Measurements from ENCODE around the gene HIVEP3. TPM values are rescaled to one million over a fixed set of nuclear protein-coding genes. Genes with fewer than 3 reads are reported as not detected.

HIVEP3 gene
- total RNA-seq, 4 donors from 2014 or later, result 1.4 to 3.0 (median 2.3) TPM

GRCh38 chr1:41629571-41629970 is 289.2 kb downstream of the HIVEP3 start:
- TF ChIP-seq POLR2A (IDR thresholded peaks at IDR 0.05; ENCODE audit: low read depth) (no peak), CTCF (IDR thresholded peaks at IDR 0.05) (no peak), POLR2AphosphoS5 (IDR thresholded peaks at IDR 0.05) (no peak), EP300 (IDR thresholded peaks at IDR 0.05) (no peak)
- 92% methylated on average over 9 of the region's 9 CpGs for WGBS
- no peak overlapping the region for H3K4me3 ChIP-seq

GRCh38 chr1:41629141-41629540 is 289.6 kb downstream of the HIVEP3 start:
- Histone ChIP-seq H3K9me3 (no peaks in the 10 kb centered on the region), H3K27me3 (no peaks in the 10 kb centered on the region), H3K4me3 (no peak overlapping the region), H3K27ac (replicated peaks in 1 of 4) (no peak overlapping the region), H3K4me1 (peaks cover 5 to 17% (median 14%) of the 10 kb centered on the region in 4 donors), H3K36me3 (no peaks in the 10 kb centered on the region)
- intact Hi-C loops (cut with DNase I), result no loop called here
- no peak for DNase-seq (ENCODE audit: extremely low spot score)
- TF ChIP-seq EP300 (IDR thresholded peaks at IDR 0.05) (no peak), CTCF (IDR thresholded peaks at IDR 0.05) (no peak)
- WGBS, result 96% methylated on average over 3 of the region's 3 CpGs

More at GRCh38 chr1:41629571-41629970, 289.2 kb downstream of the HIVEP3 start:
- intact Hi-C loops (cut with DNase I), result no loop called here
- no peak for DNase-seq (ENCODE audit: extremely low spot score)
- no peaks in the 10 kb centered on the region for H3K36me3 ChIP-seq
- H3K9me3 ChIP-seq, result no peaks in the 10 kb centered on the region
- no peak overlapping the region for H3K27ac ChIP-seq (replicated peaks in 1 of 4)
- H3K27me3 ChIP-seq, result no peaks in the 10 kb centered on the region
- H3K4me1 ChIP-seq, result peaks cover 5 to 17% (median 14%) of the 10 kb centered on the region in 4 donors

GRCh38 chr1:41627491-41628280 is 291.0 kb downstream of the HIVEP3 start:
- intact Hi-C loops (cut with DNase I), result no loop called here
- DNase-seq (ENCODE audit: extremely low spot score), result no peak

GRCh38 chr1:41626616-41627375 is 291.9 kb downstream of the HIVEP3 start:
- peaks cover 5 to 30% (median 23%) of the 10 kb centered on the region in 4 donors for H3K4me1 ChIP-seq
- no peak overlapping the region for H3K4me3 ChIP-seq
- TF ChIP-seq CTCF (IDR thresholded peaks at IDR 0.05) (no peak), POLR2AphosphoS5 (IDR thresholded peaks at IDR 0.05) (no peak), POLR2A (IDR thresholded peaks at IDR 0.05; ENCODE audit: low read depth) (no peak), EP300 (IDR thresholded peaks at IDR 0.05) (no peak)
- no peaks in the 10 kb centered on the region for H3K9me3 ChIP-seq
- DNase-seq (ENCODE audit: extremely low spot score), result no peak
- H3K27ac ChIP-seq (replicated peaks in 1 of 4), result no peak overlapping the region
- no peaks in the 10 kb centered on the region for H3K27me3 ChIP-seq
- intact Hi-C loops (cut with DNase I), result no loop called here
- WGBS, result 86% methylated on average over 6 of the region's 10 CpGs
- H3K36me3 ChIP-seq, result no peaks in the 10 kb centered on the region

More at GRCh38 chr1:41627491-41628280, 291.0 kb downstream of the HIVEP3 start:
- no peak overlapping the region for H3K27ac ChIP-seq (replicated peaks in 1 of 4)
- H3K27me3 ChIP-seq, result no peaks in the 10 kb centered on the region
- no peak for TF ChIP-seq EP300 (IDR thresholded peaks at IDR 0.05)
- H3K4me3 ChIP-seq, result no peak overlapping the region
- H3K9me3 ChIP-seq, result no peaks in the 10 kb centered on the region
- no peaks in the 10 kb centered on the region for H3K36me3 ChIP-seq
- H3K4me1 ChIP-seq, result peaks cover 5 to 29% (median 23%) of the 10 kb centered on the region in 4 donors
- WGBS, result 100% methylated on average over 2 of the region's 5 CpGs

GRCh38 chr1:41626146-41626545 is 292.6 kb downstream of the HIVEP3 start:
- TF ChIP-seq EP300 (IDR thresholded peaks at IDR 0.05), result no peak
- 42% methylated on average over 9 of the region's 10 CpGs for WGBS
- intact Hi-C loops (cut with DNase I), result no loop called here
- Histone ChIP-seq H3K9me3 (no peaks in the 10 kb centered on the region), H3K27me3 (no peaks in the 10 kb centered on the region), H3K4me1 (peaks cover 5 to 27% (median 23%) of the 10 kb centered on the region in 4 donors), H3K36me3 (no peaks in the 10 kb centered on the region), H3K27ac (replicated peaks in 1 of 4) (no peak overlapping the region), H3K4me3 (no peak overlapping the region)
- no peak for DNase-seq (ENCODE audit: extremely low spot score)
